Cerebellar nuclear complex (tissue), 1 donor: ENCODE results near the gene FLCN.
"Not testable (repeated sequence)": the region's sequence is repeated elsewhere in the genome, so short reads cannot be mapped to it uniquely, and the experiment has no call there.

Experiments
- DNase-seq, 2 experiments: peaks; one replicate each; lab custom pipeline; 2025; lab: John Stamatoyannopoulos, UW

FLCN gene

GRCh38 chr17:17237026-17237799 lies at the start of gene FLCN:
FLCN (minus strand) TSS chr17:17237168; CDS start chr17:17228137, 9,031 bp downstream.
- DNase-seq, result peak in 1 of 2 experiments; percentile 78

- DNase-seq, result no peak
These were observed 49.0 kb upstream of the FLCN start for GRCh38 chr17:17285951-17286350.

- peak; percentile 83 to 88 for DNase-seq
These were observed 43.9 kb upstream of the FLCN start, which contains the start of gene COPS3 for GRCh38 chr17:17280613-17281549. COPS3 (minus strand) TSS chr17:17281246; CDS start chr17:17281186, 60 bp downstream.

- DNase-seq, result no peak
These were observed 42.3 kb upstream of the FLCN start for GRCh38 chr17:17279316-17279715.

GRCh38 chr17:17277431-17277830 lies 40.5 kb upstream of the FLCN start:
- DNase-seq, result not testable (repeated sequence)

GRCh38 chr17:17275971-17276370 lies 39.0 kb upstream of the FLCN start:
- DNase-seq, result no peak

- DNase-seq, result no peak
These were observed 33.2 kb upstream of the FLCN start for GRCh38 chr17:17269926-17270773.

- DNase-seq, result no peak
These were observed 27.5 kb upstream of the FLCN start for GRCh38 chr17:17264430-17264829.

GRCh38 chr17:17258998-17259397 lies 22.0 kb upstream of the FLCN start:
- DNase-seq, result no peak

- DNase-seq, result no peak
These were observed 21.0 kb upstream of the FLCN start for GRCh38 chr17:17258011-17258410.

GRCh38 chr17:17256316-17256715 lies 19.3 kb upstream of the FLCN start:
- DNase-seq, result no peak

GRCh38 chr17:17255689-17256088 lies 18.7 kb upstream of the FLCN start:
- not testable (repeated sequence) for DNase-seq

GRCh38 chr17:17254036-17254435 lies 17.1 kb upstream of the FLCN start:
- no peak for DNase-seq

- DNase-seq, result no peak
These were observed 16.4 kb upstream of the FLCN start for GRCh38 chr17:17253406-17253805.

GRCh38 chr17:17252149-17252661 lies 15.2 kb upstream of the FLCN start:
- DNase-seq, result no peak

- no peak for DNase-seq
These were observed 9.9 kb upstream of the FLCN start for GRCh38 chr17:17246879-17247278.

GRCh38 chr17:17243163-17243562 lies 6.2 kb upstream of the FLCN start:
- DNase-seq, result no peak

- DNase-seq, result no peak
These were observed 5.3 kb upstream of the FLCN start for GRCh38 chr17:17242246-17242645.

- DNase-seq, result no peak
These were observed 4.7 kb upstream of the FLCN start for GRCh38 chr17:17241656-17242055.

GRCh38 chr17:17239832-17240231 lies 2.9 kb upstream of the FLCN start:
- DNase-seq, result no peak

- no peak for DNase-seq
These were observed 508 bp downstream of the FLCN start for GRCh38 chr17:17236295-17237025.
